NCI-H748 (cell line): ENCODE data around the gene ADAMTS10.
"Not testable (repeated sequence)": the region's sequence is repeated elsewhere in the genome, so short reads cannot be mapped to it uniquely, and the experiment has no call there.

Experiments used
- DNase-seq: peaks from one replicate; lab custom pipeline; 2025; ENCODE audit not compliant: unreplicated experiment; lab: John Stamatoyannopoulos, UW

Gene ADAMTS10

GRCh38 chr19:8610041-8610935, at the start of gene ADAMTS10:
Gene ADAMTS10 (minus strand): TSS chr19:8610715. CDS start chr19:8605710, 5,005 bp downstream.
- DNase-seq, result no peak

DNA sequence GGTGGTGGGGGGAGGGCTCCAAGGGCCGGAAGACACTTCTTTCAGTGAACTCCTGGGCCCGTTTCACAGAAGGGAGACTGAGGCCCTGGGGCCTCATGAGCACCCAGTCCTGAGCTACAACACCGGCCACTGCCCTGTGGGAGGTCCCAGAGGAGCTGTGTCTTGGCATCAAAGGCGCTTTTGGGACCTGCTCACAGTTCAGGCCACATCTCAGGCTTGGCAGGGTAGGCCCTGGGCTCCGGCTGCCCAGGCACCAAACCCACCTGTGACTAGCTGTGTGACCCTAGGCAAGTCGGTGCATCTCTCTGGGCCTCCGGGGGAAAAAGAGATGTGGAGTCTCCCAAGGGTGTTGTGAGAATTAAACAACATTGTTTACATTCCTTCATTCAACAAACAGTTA, 49.4 kb upstream of the ADAMTS10 start:
- no peak for DNase-seq

DNA sequence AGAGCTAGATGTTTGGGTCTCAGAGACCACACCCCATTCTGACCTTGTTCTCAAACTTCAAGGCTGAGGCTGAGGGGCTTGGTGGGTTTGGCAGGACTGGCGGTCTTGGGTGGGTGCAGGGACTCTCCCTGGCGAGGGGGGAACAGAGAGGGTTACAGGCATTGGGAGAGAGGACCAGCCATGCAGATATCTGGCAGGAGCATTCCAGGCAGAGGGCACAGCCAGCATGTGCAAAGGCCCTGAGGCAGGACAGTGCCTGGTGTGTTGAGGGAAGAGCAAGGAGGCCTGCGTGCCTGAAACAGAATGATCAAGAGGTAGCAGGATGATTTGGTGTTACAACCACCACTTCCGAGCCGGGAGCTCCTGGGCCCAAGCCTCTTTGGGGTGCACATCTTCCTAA, 47.4 kb upstream of the ADAMTS10 start:
- DNase-seq, result no peak

DNA sequence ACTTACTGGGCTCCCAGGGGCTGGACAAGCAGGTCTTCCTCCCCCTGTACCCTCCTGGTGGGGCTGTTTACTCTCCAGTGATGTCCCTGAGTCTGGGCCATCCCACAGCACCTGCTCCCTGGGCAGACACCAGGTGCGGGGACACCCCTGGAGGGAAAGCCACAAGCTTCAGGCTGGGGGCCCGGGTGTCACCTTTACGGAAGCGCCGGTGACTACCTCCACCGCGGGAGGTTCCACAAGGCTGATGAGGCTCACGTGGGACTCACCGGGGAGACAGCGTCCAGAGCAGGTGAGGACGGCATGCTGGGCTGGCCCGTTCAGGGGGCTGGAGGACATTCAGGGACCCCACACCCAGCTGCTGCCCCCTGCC, 44.8 kb upstream of the ADAMTS10 start:
- DNase-seq, result no peak

- peak; percentile 9 for DNase-seq
These were observed 44.2 kb upstream of the ADAMTS10 start for GRCh38 chr19:8654591-8655339.

- no peak for DNase-seq
These were observed 37.7 kb upstream of the ADAMTS10 start for GRCh38 chr19:8648240-8648639.

GRCh38 chr19:8643860-8644653, 33.5 kb upstream of the ADAMTS10 start:
- no peak for DNase-seq

DNA sequence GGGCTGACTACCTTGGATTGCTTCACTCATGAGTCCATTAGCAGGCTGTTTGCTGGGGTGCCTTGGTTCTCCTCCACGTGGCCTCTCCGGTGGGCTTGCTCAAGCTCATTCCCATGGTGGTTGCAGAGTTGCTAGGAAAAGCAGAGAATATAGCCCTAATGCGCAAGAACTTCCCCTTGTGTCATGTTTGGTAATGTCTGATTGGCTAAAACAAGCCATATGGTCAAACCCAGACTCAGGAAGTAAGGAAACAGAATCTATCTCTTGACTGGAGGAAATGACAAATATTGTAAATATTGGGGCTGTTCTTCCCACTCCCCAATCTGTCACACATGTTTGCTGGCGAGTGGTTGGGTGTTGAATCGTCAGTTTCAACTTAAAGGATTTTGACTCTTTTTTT, 32.0 kb upstream of the ADAMTS10 start:
- no peak for DNase-seq

DNA sequence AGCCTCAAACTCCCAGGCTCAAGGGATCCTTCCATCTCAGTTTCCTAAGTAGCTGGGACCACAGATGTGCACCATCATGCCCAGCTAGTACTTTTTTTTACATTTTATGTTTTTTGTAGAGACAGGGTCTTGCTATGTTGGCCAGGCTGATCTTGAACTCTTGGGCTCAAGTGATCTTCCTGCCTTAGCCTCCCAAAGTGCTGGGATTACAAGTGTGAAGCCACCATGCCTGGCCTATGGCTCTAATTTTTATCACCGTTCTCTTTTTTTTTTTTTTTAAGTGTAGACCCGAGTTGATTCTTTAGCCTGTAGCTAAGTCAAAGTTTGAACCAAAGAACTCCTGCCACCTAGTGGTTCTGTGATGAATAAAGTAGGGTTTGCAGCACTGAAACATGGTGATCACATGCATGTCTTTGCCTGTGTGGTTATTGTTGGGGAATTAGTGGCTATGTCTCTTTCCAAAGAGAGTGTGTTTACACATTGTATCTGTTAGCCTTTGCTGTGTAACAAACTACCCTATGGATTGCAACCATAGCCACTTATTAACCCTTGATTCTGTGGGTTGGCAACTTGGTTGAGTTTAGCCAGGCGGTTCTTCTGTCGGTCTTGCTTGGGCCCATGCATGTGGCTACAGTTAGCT, 31.5 kb upstream of the ADAMTS10 start:
- peak; percentile 19 for DNase-seq

DNA sequence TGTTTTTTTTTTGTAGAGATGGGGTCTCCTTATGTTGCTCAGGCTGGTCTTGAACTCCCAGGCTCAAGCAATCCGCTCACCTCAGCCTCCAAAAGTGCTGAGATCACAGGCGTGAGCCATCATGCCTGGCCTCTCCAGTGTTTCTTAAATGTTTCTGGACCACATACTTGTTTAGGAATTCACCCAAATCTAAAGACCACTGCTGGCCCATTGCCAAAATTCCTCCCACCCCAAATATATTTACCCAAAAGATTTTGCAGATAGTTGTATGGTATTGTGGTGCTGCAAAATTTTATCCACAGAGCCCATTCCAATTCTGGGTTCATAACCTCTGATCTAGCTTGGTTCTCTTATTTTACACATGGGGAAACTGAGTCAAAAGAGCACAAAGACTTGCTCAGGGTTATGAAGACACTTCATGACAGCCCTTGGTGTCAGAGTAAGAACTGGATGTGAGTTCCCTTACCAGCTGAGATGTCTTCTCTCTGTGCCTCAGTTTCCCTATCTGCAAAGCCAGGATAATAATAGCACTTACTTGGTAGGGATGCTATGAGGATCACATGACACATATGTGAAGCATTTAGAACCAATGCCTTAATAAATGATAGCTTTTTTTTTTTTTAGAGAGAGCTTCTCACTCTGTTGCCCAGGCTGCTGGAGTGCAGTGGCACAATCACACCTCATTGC, 30.8 kb upstream of the ADAMTS10 start:
- DNase-seq, result no peak

GRCh38 chr19:8640402-8641004, 30.0 kb upstream of the ADAMTS10 start:
- DNase-seq, result no peak

DNA sequence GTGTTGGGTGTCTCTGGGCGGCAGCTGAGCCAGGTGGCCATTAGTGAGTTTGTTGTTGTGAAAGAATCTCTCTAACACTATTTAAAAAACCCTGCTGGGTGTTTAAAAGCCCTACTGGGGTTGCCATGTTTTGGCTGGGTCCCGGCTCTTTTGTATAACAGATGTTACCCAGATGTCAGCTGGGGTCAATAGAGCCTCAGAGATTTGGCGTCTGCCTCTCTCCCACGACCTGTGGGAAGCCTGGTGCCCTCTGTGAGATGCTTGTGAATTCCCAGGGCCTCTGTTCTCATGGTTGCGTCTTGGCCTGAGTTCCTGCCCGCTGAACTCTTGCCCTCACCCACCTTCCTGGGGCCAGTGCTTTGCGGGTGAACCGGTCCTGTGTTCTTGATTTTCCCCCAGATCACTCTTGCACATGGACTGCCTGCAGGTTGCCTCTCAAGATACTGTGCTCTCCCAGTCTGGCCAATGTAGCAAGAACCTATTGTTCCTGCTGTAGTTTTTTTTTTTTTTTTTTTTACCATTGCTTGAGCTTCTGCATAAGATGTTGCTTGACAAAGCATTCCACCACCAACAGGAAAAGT, 29.4 kb upstream of the ADAMTS10 start:
- DNase-seq, result no peak

GRCh38 chr19:8638078-8638619, 27.6 kb upstream of the ADAMTS10 start:
- DNase-seq, result no peak

- not testable (repeated sequence) for DNase-seq
These were observed 26.6 kb upstream of the ADAMTS10 start for GRCh38 chr19:8637070-8637469.

GRCh38 chr19:8635422-8635821, 24.9 kb upstream of the ADAMTS10 start:
- DNase-seq, result no peak

DNA sequence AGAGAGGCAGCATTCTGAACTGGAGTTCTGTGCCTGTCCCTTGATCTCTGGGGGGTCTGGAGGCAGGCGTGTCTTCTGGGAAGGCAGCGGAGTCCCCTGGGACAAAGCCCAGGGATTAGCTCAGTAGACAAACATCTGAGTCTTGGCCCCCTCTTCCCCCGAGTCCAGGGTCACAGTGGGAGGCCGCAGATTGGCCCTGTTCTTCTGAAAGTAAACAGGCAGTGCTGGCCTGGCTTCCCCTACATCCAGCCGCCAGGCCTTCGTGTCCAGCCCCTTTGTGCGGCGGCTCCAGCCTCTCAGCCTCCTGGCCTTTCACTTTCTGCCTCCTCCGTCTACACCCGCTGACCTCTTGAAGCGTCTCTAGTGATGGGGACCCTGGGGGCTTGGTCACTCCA, 20.9 kb upstream of the ADAMTS10 start:
- no peak for DNase-seq

GRCh38 chr19:8630796-8631424, 20.4 kb upstream of the ADAMTS10 start:
- no peak for DNase-seq

DNA sequence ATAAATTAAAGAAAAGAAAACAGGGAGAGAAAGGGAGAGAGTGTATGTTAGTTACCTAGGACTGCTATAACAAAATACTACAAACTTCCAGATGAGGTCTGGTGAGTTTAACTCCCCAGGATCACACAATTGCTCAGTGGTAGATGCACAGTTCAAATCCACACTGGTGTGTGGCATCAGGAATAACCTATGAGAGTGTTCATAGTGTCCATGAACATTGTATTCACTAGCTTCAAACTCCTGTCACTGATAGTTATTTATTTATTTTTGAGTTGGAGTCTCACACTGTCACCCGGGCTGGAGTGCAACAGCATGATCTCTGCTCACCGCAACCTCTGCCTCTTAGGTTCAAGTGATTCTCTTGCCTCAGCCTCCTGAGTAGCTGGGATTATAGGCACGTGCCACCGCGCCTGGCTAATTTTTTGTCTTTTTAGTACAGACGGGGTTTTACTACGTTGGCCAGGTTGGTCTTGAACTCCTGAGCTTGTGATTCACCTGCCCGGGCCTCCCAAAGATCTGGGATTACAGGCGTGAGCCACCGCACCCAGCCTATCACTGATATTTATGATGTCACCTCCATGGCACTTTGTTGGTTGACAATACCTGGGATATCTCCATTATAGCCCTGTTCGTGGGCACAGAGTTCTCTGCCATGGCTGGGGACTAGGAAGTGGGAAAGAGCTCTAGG, 19.6 kb upstream of the ADAMTS10 start, which contains the start of gene NFILZ:
TSS of gene NFILZ (plus strand) at position 638 of the 688 bp plus-strand sequence. CDS start 46,133 bp downstream, outside the sequence.
- no peak for DNase-seq
